Ovary (tissue), 3 donors: ENCODE measurements around the gene YDJC.

Experiments
- CTCF ChIP-seq, 3 donors: fragments of 450-650 bp in 2 of 3; fragments of 200-600 bp in 1 of 3; IDR thresholded peaks; one replicate each; pipeline versions ENCODE4 v1.5.1 to v1.8.0; 2016 to 2022; ENCODE audit warnings: antibody characterized with exemption in 3 of 3, mild to moderate bottlenecking in 1 of 3
- EP300 ChIP-seq: sonication (generic); formaldehyde crosslinking; IDR thresholded peaks from one replicate; pipeline ENCODE4 v1.6.1; 2017; ENCODE audit warnings: antibody characterized with exemption
- POLR2A ChIP-seq: fragments of 450-650 bp; IDR thresholded peaks from one replicate; pipeline ENCODE4 v1.6.1; 2017; ENCODE audit warnings: antibody characterized with exemption, mild to moderate bottlenecking, moderate library complexity
- donor health status: DM: no; HTN: no; CAD: no.

- no peak for TF ChIP-seq CTCF (IDR thresholded peaks at IDR 0.05)
- no peak for TF ChIP-seq POLR2A
- no peak for TF ChIP-seq EP300
Measured at GRCh38 chr22:21612858-21613257, 17.0 kb downstream of the YDJC start.
